ENCODE measurements around the gene PRELID3B.
"Not testable (repeated sequence)": the region's sequence is repeated elsewhere in the genome, so short reads cannot be mapped to it uniquely, and the experiment has no call there.

The PRELID3B gene

GRCh38 chr20:59048681-59049030, 6.1 kb upstream of the PRELID3B start:
- DNase-seq (ENCODE audit: low spot score): no peak

DNA sequence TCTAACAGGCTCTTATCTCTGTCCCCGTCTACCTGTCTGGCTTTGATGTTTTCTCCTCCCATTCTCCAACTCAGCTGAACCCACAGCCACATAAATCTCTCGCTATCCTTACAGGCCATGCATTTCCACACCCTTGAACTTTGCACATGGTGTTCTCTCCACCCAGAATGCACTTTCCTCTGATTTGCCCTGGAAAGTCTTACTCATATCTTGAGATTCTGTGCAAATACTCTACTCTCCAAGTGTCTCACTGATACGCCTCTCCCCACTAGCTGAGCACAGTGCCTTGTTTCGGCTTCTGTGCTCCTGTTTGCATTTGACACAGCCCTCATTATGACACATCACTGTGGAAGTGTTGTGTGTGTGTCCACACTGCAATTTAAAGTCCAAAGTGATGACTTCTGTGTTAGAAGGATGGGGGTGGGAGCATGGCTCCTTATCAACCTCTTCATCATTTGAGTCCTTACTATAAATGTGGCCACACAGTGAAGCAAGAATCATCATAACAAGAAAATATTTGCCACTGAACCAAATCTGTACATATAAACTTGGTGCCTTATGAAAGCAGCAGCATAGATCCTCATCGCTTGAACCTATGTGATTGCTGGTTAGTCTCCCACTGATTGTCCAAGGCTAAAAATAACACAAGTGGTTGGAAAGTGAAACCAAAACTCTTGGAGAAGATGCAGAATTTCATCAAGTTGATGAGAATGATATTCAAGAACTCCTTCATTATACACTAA, 5.5 kb upstream of the PRELID3B start:
- DNase-seq (ENCODE audit: low spot score): no peak

GRCh38 chr20:59046862-59047261, 4.3 kb upstream of the PRELID3B start:
- DNase-seq (ENCODE audit: low spot score): no peak

GRCh38 chr20:59044796-59045195, 2.2 kb upstream of the PRELID3B start:
- no peak for DNase-seq (ENCODE audit: low spot score)

- DNase-seq (ENCODE audit: low spot score): no peak
Observed at GRCh38 chr20:59044295-59044694, 1.7 kb upstream of the PRELID3B start.

GRCh38 chr20:59043698-59044097, 1.1 kb upstream of the PRELID3B start:
- no peak for DNase-seq (ENCODE audit: low spot score)

DNA sequence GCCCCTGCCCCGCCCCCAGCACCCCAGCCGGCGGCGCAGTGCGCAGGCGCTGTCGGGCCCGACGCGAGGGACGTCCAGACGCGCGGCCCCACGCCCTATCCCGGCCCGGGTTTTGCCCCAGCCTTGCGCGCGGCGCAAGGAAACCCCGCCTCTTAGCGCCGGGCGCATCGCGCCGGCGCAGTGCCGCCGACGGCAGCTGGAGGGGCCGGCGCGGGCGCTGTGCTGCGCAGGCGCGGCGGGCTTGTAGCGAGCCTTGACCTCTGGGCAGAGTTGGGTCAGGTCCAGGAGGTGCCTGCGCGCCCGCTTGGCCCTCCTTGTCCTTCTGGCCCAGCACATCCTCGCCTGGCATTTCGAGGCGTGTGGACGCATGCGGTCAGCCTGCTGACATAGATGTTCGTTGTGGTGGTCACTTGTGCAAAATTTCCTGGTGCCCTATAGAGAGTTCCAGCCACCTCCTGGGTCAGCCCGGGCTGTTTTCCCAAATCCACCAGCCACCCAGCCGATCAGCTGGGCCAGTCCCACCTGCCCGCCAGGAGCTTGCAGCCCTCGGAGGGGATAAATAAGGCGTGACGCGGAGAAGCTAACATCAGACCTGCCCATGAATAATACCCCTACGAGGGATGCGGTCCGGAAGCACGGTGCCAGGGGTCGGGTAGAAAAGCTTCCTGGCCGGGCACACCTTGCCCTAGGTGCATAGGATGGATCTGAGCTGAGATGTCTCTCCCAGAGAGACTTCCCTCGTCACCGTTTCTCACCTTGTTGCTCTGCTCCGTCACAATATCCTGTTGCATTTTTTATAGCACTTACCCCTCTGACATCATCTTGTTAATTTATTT, 428 bp upstream of the PRELID3B start:
- DNase-seq (ENCODE audit: low spot score): peak; percentile 84

GRCh38 chr20:59041487-59041886, 1.1 kb downstream of the PRELID3B start:
- DNase-seq (ENCODE audit: low spot score): not testable (repeated sequence)

DNA sequence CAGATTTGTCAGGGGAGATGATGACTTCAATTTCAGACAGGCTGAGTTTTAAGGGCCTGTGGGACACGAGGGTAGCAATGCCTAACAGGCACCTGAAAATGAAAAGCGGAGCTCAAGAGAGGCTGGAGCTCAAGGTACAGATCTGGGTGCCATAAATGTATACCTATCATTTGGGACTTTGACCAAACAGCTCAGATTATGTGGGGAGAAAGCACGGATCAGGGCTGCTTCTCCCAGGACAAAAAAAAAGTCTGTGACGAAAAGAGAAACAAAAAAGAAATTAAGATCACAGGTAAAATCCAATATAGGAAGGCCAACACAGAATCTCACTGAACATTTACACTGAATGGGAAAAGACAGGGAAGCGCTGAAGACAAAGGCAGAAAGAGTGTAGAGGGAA, 1.9 kb downstream of the PRELID3B start:
- DNase-seq (ENCODE audit: low spot score): no peak

- no peak for DNase-seq (ENCODE audit: low spot score)
Observed at GRCh38 chr20:59039233-59039632, 3.4 kb downstream of the PRELID3B start.

DNA sequence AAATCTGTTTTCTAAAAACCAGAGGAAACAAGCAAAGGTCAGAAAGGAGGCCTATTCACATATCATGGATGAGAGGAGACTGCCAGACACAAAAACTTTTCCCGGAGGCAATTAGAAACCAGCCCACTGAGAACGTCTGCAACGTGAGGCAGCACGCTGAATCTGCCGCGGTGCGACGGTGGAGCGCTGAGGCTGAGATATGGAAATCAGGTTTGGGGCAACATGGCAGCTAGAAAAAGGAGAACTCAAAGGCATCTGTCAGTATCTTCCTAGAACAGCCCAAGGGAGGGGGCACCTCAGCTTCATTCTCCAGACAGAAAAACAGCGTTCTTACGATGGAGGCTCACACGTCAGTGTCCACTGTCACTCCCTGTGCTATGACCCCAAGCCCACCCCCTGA, 5.2 kb downstream of the PRELID3B start:
- DNase-seq (ENCODE audit: low spot score): no peak

GRCh38 chr20:59035381-59035780, 7.2 kb downstream of the PRELID3B start:
- DNase-seq (ENCODE audit: low spot score): no peak

- DNase-seq (ENCODE audit: low spot score): no peak
Observed at GRCh38 chr20:59033616-59034165, 8.9 kb downstream of the PRELID3B start.

DNA sequence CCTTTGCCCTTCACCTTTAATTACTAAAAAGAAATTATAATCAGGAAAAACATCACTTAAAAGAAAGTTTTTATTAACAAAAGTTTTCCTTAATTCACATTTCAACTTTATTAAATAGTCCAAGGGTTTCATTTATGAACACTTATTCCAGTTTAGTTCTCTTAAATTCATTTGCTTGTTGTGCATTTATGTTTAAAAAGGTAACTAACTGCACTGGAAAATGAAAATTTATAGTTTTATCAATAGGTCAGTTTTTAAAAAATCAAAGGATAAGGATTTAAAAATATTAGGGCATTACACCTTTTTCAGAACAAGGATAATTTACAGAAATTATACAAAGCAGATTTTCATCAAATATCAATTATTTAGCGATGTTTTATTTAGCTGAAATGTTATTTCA, 9.5 kb downstream of the PRELID3B start:
- DNase-seq (ENCODE audit: low spot score): no peak

DNA sequence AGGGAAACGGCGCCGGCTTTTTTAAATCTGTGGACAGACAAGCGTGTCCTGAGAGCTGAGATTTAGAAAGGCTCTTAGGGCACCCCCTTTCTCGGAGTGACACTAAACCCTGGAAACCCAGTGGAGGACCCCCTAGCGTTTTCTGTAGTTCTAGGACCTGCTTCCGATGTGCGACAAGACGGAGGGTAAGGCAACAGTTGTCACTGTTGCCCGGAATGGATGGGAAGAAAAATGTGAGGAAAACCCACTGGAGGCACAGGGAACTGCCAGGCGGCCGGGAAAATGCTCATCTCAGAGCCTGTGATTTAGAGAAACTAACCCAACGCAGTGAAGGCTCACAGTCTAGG, 9.9 kb downstream of the PRELID3B start:
- no peak for DNase-seq (ENCODE audit: low spot score)

DNA sequence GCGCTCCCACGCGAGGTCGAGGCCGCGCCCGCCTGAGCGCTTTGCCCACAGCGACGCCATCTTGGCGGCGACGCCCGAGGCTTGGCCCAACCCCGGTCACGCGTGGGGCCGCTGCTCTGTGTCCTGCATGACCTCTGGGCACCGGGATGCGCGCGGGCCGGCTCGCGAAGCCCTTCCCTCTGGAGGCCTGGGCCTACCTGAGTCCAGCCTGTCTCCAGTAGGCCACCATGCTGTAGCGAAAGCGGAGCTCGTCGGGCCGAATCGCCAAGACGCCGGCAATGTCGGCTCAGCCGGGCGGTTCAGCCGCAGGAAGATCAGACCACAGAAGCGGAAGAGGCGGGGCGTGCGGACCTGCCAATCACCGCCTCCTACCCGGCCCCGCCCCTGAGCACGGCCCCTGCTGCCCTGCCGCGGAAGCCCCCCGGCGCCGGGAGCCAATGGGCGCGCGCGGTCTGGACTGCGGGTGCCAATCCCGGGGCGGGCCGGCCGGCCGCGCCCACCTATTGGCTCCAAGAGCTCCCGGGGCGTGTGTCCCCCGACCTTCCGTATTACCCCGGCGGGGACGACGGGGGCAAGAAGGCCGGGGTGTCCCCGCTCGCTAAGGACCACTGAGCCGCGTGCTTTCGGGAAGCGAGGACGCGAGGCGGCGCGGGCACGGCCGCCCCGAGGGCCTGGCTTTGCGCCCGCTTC, 10.4 kb downstream of the PRELID3B start, which contains the start of gene ATP5F1E:
Gene ATP5F1E, minus strand, starts transcription at position 313 of the 690 bp plus-strand sequence. Its CDS starts 84 bp downstream, at position 229.
- DNase-seq (ENCODE audit: low spot score): peak; percentile 95

DNA sequence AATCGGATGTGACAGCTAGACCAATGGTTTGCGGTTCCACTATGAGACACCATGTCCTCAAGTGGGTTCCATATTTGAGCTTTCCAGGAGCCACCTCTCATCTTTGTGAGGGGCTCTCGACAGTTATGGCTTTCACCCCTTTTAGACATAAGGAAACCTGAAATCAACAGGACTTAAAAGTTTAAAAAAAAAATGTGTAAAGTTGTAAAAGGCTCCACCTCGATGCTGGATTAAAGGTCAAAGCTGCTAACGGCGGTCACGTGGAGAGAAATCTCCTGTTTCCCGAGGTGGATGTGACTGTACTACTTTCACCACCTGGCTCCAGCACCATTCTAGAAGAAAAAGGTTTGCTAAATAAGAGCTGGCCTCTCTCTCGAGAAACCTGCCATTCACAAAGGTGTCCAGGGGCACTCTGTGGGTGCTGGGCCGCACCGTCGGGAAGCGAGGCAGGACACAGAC, 11.0 kb downstream of the PRELID3B start:
- DNase-seq (ENCODE audit: low spot score): no peak

DNA sequence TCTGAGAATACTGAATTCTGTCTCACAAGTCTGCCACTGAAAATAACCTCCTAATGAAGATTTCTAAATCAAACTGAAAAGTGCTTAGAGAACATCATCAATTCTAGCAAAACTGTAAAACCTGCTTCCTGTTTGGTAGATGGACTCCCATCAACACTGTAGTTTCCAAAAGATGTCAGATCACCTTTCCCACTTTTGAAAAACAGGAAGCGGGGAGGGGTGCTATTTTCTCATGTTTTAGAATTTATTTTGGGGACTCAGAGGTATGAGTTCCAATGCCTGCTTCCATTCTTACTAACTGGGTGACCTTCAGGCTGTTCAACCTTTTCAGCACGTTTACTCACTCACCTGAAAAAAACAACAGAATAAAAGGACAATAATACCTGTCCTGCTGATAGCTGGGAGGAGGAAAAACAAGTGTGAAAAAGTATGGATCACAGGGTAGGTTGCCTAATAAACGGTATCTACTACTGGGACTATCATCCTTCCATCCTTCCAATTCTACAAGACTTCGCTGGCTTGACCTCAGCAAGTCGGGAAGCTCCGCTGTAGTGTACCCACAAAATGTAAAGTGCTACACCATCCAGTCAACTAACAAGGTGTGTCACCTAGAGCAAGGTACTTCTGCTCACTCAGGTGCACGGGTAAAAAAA, 11.5 kb downstream of the PRELID3B start:
- no peak for DNase-seq (ENCODE audit: low spot score)

GRCh38 chr20:59028812-59029211, 13.8 kb downstream of the PRELID3B start:
- DNase-seq (ENCODE audit: low spot score): no peak

- no peak for DNase-seq (ENCODE audit: low spot score)
Observed at GRCh38 chr20:59027741-59028320, 14.8 kb downstream of the PRELID3B start.

- DNase-seq (ENCODE audit: low spot score): no peak
Observed at GRCh38 chr20:59026904-59027740, 15.5 kb downstream of the PRELID3B start.
